ENCODE results near the gene ROPN1L.
"Not testable (repeated sequence)": the region's sequence is repeated elsewhere in the genome, so short reads cannot be mapped to it uniquely, and the experiment has no call there.

ROPN1L gene

DNA sequence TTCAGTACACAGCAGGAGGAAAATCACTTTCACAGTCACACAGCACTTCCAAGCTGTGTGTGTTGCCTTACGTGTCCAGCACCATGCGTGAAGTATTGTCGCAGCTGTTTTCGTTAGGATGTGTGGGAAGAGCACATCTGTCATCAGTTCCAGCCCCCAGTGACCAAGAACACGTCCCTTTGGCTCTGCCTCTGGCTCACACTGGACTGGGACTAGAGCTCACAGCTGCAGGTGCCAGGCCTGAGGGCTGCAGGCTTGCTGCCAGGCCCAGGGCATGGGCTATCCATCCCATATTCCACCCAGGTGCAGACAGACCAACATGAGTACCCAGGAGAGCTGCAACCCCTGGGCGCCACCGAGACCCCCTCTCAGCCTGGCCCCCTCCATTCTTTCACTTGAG, 61.6 kb downstream of the ROPN1L start:
- DNase-seq = peak in 1 of 2 experiments; percentile 38

DNA sequence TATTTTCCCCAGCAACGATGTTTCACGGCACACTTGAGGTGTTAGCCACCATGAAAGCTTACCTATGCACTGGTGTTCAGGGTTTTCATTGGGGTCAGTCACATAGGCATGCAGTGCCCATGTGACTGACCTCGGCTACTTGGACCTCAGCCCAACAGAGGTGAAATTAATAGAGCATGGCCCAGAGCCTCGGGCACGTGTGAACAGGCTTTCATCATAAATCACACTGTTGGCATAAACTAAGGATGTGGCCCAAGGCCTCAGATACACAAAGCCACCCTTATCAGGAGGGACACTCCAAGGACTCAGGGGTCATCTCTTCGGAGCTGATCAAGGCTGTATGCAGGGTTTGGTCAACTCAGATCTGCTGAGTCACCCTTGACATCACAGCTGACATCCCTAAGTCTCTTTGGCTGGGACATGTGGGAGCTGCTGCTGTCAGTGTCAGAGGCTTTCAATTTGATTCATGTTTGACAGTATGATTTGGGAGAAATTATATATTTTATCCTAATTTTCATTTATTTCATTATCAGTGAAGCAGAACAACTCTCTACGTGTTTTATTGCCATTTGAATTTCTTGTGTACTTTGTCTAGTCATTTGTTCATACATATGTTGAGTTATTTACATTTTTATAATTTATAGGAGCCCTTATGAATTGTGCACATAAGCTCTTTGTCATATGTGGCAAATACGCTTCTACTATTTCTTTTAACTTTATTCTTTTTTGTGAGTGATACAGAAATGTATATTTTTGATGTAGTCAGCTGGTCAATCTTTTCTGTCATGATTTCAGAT, 62.5 kb downstream of the ROPN1L start:
- no peak for DNase-seq

DNA sequence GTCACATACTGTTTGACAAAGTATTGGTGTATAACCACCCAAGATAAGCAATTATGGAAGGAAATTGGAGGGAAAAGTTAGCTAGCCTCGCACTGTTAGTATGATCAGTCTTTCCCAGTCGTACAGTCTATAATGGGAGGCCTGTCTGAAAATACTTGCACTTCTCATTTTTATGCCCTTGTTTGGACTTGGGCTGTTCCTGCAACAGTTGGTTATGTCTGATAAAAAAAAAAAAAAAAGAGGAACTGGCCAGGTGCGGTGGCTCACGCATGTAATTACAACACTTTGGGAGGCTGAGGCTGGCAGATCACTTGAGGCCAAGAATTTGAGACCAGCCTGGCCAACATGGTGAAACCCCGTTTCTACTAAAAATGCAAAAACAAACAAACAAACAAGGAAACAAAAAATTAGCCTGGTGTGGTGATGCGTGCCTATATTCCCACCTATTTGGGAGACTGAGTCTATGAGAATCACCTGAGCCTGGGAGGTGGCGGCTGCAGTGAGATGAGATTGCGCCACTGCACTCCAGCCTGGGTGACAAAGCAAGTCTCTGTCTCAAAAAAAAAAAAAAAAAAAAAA, 63.9 kb downstream of the ROPN1L start:
- DNase-seq = no peak

DNA sequence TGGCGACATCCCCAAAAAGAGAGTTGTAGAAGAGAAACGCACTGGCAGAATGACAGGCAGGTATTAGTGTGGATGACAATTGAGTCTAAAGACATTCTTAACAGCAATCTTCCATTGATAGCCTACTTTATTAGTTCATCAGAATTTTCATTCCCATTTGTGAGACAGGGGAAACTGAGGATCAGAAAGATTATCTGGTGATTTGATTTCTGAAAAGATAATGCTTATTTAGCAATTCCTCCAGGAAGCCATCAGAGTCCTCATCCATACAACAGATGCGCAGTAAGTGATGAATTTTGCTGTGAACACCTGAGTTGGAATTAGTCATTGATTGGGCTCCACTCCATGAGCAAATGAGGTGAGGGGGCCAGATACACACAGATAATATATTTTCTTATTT, 64.9 kb downstream of the ROPN1L start:
- no peak for DNase-seq

DNA sequence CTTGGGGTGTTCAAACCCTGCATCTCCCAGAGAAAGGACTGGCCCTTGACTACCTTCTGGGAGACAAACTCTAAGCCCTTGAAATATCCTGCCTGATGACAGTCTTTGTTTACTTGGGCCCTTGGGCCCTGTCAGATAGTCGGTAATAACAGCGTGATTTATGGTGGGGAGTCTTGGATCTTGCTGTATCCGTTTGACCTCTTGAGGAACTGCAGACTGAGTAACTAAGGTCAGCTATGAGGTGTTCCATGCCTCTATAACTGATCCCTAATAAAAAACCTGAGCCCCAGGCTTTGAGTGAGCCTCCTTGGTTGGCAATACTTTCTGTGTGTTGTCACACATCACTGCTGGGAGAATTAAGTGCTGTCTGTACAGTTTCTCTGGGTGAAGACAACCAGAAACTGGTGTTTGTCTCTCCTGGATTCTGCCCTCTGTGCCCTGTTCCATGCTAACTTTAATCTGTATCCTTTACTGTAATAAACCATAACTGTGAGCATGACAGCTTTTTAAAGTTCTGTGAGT, 66.0 kb downstream of the ROPN1L start:
- DNase-seq = peak in 1 of 2 experiments; percentile 33

DNA sequence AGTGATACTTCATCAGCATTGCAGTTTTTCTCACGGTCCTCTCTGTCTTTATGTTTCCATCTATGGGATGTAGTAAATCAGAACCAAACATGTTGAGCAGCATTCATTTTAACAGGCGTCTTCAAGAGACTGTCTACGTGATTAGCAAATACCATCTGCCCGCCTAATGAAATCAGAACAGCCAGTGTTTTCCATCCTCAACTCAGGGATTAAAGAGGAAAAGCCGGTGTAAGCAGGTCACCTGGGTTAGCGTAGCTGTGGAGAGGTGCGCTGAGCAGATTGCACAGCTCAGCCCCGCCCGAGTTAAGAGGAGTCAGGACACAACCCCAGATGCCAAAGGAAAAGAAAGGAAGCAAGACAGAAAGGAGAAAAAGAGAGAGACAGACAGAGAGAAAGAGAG, 67.9 kb downstream of the ROPN1L start:
- peak; percentile 99 to 100 for DNase-seq

DNA sequence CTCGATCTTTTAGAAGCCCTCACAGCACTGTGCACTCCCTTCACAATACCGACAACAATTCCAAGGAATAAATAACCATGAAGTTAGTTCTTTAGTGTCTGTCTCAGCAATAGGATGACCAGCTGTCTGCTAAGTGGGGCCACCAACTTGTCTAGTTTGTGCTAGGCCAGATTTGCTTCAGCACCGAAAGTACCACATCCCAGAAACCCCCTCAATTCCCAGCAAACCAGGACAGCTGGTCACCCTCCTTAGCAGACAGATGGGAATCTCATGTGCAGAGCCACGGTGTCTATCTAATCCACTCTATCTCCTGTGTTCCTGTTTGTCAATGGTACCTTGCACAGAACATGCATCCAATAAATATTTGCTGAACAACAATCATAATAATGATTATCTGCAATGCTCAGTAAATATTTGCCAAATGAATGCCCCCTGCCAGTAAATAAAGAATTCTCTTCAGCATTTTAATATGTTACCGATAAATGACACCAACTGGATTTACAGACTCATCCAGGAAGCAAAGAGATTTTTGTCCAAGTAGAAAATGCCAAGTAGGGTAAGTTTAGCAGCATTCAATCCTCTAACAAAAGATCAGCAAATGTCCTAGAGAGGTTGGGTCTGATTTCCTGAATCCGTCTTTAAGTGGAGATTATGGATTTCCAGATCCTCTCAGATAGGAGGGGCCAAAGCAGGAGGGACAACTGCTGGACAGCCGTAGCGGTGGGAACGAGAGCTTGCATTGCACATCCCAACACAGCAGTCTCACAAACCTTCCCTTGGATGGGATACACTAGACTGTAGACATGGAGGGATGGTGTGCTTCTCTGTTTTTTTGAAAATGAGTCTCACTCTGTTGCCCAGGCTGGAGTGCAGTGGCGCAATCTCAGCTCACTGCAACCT, 70.3 kb downstream of the ROPN1L start:
- peak; percentile 95 to 98 for DNase-seq

DNA sequence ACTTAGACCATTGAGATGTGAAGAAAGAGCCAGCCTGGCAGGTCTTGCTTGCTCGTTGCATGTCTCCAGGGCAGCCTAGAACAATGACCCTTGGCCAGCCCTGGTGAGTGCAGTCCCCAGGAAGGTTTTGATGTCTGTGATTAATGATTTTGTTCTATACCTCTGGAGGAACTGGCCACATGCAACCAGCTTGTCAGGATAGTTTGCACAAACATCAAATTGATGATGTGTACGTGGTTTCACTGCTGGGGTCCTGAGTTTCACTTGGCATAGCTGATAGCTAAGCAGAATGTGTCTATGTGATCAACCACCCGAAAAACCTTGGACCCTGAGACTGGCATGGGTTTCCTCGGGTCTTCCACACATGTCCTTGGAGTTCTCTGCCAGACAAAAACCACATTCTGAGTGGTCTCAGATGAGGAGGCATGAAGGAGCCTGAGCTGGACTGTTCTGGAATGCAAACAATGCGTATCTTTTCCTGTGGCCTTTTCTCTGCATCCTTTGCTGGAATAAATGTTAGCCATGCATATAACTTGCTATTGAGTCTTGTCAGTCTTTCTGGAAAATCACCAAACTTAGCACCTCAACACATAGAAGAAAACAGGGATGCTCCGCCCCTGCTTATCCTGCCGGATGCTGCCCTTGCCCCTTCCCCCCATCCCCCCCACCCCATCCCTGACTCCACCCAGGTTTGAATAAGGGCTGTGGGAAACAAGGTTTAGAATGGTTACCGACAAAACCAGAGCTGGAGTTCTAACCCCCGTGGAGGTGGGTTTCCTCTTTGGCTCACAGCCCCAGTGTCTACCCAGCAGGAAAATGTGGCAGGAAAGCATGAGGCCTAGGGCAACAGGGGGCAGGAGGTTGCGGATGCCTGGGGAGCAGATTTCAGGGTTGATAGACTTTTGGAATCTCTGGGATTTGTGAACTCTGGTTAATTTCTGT, 72.1 kb downstream of the ROPN1L start:
- DNase-seq = peak in 1 of 2 experiments; percentile 30

DNA sequence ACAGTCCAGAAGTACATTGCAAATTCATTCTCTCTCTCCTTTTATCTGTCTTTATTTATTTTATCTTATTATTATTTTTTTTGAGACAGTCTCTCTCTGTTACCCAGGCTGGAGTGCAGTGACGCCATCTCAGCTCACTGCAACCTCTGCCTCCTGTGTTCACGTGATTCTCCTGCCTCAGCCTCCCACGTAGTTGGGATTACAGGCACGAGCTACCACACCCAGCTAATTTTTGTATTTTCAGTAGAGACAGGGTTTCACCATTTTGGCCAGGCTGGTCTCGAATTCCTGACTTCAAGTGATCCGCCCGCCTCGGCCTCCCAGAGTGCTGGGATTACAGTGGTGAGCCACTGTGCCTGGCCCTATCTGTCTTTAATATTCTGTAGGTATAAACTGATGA, 72.9 kb downstream of the ROPN1L start:
- not testable (repeated sequence) for DNase-seq

All from NCI-H524 (cell line).